IPS DF 6.9 (cell line): Measurements from ENCODE around the gene TNFRSF19.
A peak's percentile ranks its signal among the peaks of the same experiment; 100 is the strongest.

ENCODE experiments used
- DNase-seq: peaks from one replicate; pipeline ENCODE4 v3.0.0-alpha.2; 2013; ENCODE audit warnings: low read depth, low spot score
- H3K27ac ChIP-seq: one replicate; pipeline ENCODE4 v1.5.1; 2013; ENCODE audit warnings: low read length, control low read depth
- H3K27me3 ChIP-seq: 2 replicates; pipeline ENCODE4 v1.6.1; 2013; ENCODE audit warnings: mild to moderate bottlenecking, low read length; ENCODE audit not compliant: control insufficient read depth, insufficient read depth
- H3K36me3 ChIP-seq: 2 replicates; pipeline ENCODE4 v1.6.1; 2013; ENCODE audit warnings: low read length; ENCODE audit not compliant: control insufficient read depth, insufficient read depth
- H3K4me1 ChIP-seq: 2 replicates; pipeline ENCODE4 v1.6.1; 2013; ENCODE audit warnings: low read length; ENCODE audit not compliant: control insufficient read depth, insufficient read depth
- H3K4me3 ChIP-seq: 2 replicates; pipeline ENCODE4 v1.5.1; 2013; ENCODE audit warnings: mild to moderate bottlenecking, low read length
- H3K9me3 ChIP-seq: 2 replicates; pipeline ENCODE4 v1.6.1; 2013; ENCODE audit warnings: low read length, inconsistent platforms; ENCODE audit not compliant: control insufficient read depth, insufficient read depth
- WGBS: extraction: QIAGEN DNeasy Blood & Tissue Kit; methylation state at CpG from one replicate; pipeline ENCODE4 v1.1.7; 2013; ENCODE audit warnings: mixed read lengths, missing lambda C conversion rate; ENCODE audit not compliant: insufficient read length, insufficient coverage; 5-methylcytosine and 5-hydroxymethylcytosine counted together

TNFRSF19 gene

GRCh38 chr13:23710366-23710765 lies 140.2 kb downstream of the TNFRSF19 start:
- H3K4me3 ChIP-seq = no peak overlapping the region
- H3K27me3 ChIP-seq = no peaks in the 10 kb centered on the region
- H3K9me3 ChIP-seq = no peaks in the 10 kb centered on the region; the same call in 1 of the 2 replicates
- no CpG with 5 or more reads among the region's 1 CpG for WGBS
- no peaks in the 10 kb centered on the region for H3K4me1 ChIP-seq
- no peak for DNase-seq
- no peaks in the 10 kb centered on the region for H3K36me3 ChIP-seq
- H3K27ac ChIP-seq = no peak overlapping the region

GRCh38 chr13:23711355-23711754 lies 141.1 kb downstream of the TNFRSF19 start:
- Histone ChIP-seq H3K27me3 (no peaks in the 10 kb centered on the region), H3K4me1 (no peaks in the 10 kb centered on the region), H3K27ac (no peak overlapping the region), H3K9me3 (no peaks in the 10 kb centered on the region; the same call in 1 of the 2 replicates), H3K36me3 (no peaks in the 10 kb centered on the region), H3K4me3 (no peak overlapping the region)
- no CpG with 5 or more reads among the region's 3 CpGs for WGBS
- DNase-seq = no peak

GRCh38 chr13:23714672-23715071 lies 144.5 kb downstream of the TNFRSF19 start:
- Histone ChIP-seq H3K27ac (no peak overlapping the region), H3K4me3 (no peak overlapping the region), H3K27me3 (no peaks in the 10 kb centered on the region), H3K9me3 (no peaks in the 10 kb centered on the region; the same call in 1 of the 2 replicates), H3K4me1 (no peaks in the 10 kb centered on the region), H3K36me3 (no peaks in the 10 kb centered on the region)
- WGBS = 100% methylated on average over 2 of the region's 5 CpGs
- DNase-seq = no peak

- no peaks in the 10 kb centered on the region; the same call in 1 of the 2 replicates for H3K9me3 ChIP-seq
- no CpG with 5 or more reads among the region's 19 CpGs for WGBS
- no peaks in the 10 kb centered on the region for H3K27me3 ChIP-seq
- no peaks in the 10 kb centered on the region for H3K4me1 ChIP-seq
- no peaks in the 10 kb centered on the region for H3K36me3 ChIP-seq
- no peak overlapping the region for H3K27ac ChIP-seq
- H3K4me3 ChIP-seq = no peak overlapping the region
- no peak for DNase-seq
Measured at GRCh38 chr13:23715092-23715761, 145.0 kb downstream of the TNFRSF19 start.

- Histone ChIP-seq H3K36me3 (no peaks in the 10 kb centered on the region), H3K4me3 (no peak overlapping the region), H3K4me1 (no peaks in the 10 kb centered on the region), H3K27me3 (no peaks in the 10 kb centered on the region), H3K27ac (no peak overlapping the region), H3K9me3 (no peaks in the 10 kb centered on the region; the same call in 1 of the 2 replicates)
- peak; percentile 31 for DNase-seq
- no CpG with 5 or more reads among the region's 11 CpGs for WGBS
Measured at GRCh38 chr13:23715762-23716235, 145.6 kb downstream of the TNFRSF19 start.

GRCh38 chr13:23716401-23716800 lies 146.2 kb downstream of the TNFRSF19 start:
- Histone ChIP-seq H3K4me3 (no peak overlapping the region), H3K4me1 (no peaks in the 10 kb centered on the region), H3K36me3 (no peaks in the 10 kb centered on the region), H3K27ac (no peak overlapping the region), H3K9me3 (no peaks in the 10 kb centered on the region; the same call in 1 of the 2 replicates), H3K27me3 (no peaks in the 10 kb centered on the region)
- no CpG with 5 or more reads among the region's 2 CpGs for WGBS
- no peak for DNase-seq

GRCh38 chr13:23718996-23719395 lies 148.8 kb downstream of the TNFRSF19 start:
- no peak for DNase-seq
- no peaks in the 10 kb centered on the region for H3K27me3 ChIP-seq
- H3K9me3 ChIP-seq = no peaks in the 10 kb centered on the region; the same call in 1 of the 2 replicates
- no peaks in the 10 kb centered on the region; the same call in 1 of the 2 replicates for H3K4me1 ChIP-seq
- no peak overlapping the region for H3K27ac ChIP-seq
- WGBS = no CpG with 5 or more reads among the region's 2 CpGs
- no peak overlapping the region for H3K4me3 ChIP-seq
- no peaks in the 10 kb centered on the region for H3K36me3 ChIP-seq

- no peaks in the 10 kb centered on the region for H3K27me3 ChIP-seq
- 100% methylated on average over 2 of the region's 6 CpGs for WGBS
- H3K4me1 ChIP-seq = no peaks in the 10 kb centered on the region; the same call in 1 of the 2 replicates
- H3K4me3 ChIP-seq = no peak overlapping the region
- no peaks in the 10 kb centered on the region for H3K36me3 ChIP-seq
- H3K9me3 ChIP-seq = no peaks in the 10 kb centered on the region
- no peak overlapping the region for H3K27ac ChIP-seq
- no peak for DNase-seq
Measured at GRCh38 chr13:23722726-23723453, 152.7 kb downstream of the TNFRSF19 start.

- no peaks in the 10 kb centered on the region; the same call in 1 of the 2 replicates for H3K4me1 ChIP-seq
- no peaks in the 10 kb centered on the region for H3K27me3 ChIP-seq
- no peak for DNase-seq
- H3K36me3 ChIP-seq = no peaks in the 10 kb centered on the region
- WGBS = no CpG with 5 or more reads among the region's 1 CpG
- no peak overlapping the region for H3K4me3 ChIP-seq
- H3K27ac ChIP-seq = no peak overlapping the region
- no peaks in the 10 kb centered on the region for H3K9me3 ChIP-seq
Measured at GRCh38 chr13:23723471-23723870, 153.3 kb downstream of the TNFRSF19 start.

- H3K4me3 ChIP-seq = no peak overlapping the region
- no CpG with 5 or more reads among the region's 7 CpGs for WGBS
- DNase-seq = no peak
- H3K36me3 ChIP-seq = no peaks in the 10 kb centered on the region
- H3K4me1 ChIP-seq = no peaks in the 10 kb centered on the region; the same call in 1 of the 2 replicates
- no peak overlapping the region for H3K27ac ChIP-seq
- no peaks in the 10 kb centered on the region for H3K9me3 ChIP-seq
- H3K27me3 ChIP-seq = no peaks in the 10 kb centered on the region
Measured at GRCh38 chr13:23724196-23724970, 154.2 kb downstream of the TNFRSF19 start.
